Left ventricle myocardium inferior (tissue), 1 donor: ENCODE data around the gene HELZ. TPM values are rescaled to one million over a fixed set of nuclear protein-coding genes. Genes with fewer than 3 reads are reported as not detected.
"Not testable (repeated sequence)": the region's sequence is repeated elsewhere in the genome, so short reads cannot be mapped to it uniquely, and the experiment has no call there.

Source experiments
- DNase-seq: peaks from one replicate; pipeline ENCODE4 v3.0.0-alpha.2; 2020
- H3K27ac ChIP-seq: fragments of 200-600 bp; replicated peaks from 2 replicates; pipeline ENCODE4 v1.8.0; 2021
- H3K27me3 ChIP-seq: fragments of 200-600 bp; 2 replicates; pipeline ENCODE4 v1.8.0; 2021; ENCODE audit warnings: low read depth
- H3K36me3 ChIP-seq: fragments of 200-600 bp; 2 replicates; pipeline ENCODE4 v1.8.0; 2021
- H3K4me1 ChIP-seq: fragments of 200-600 bp; 2 replicates; pipeline ENCODE4 v1.8.0; 2021
- H3K4me3 ChIP-seq: fragments of 200-600 bp; 2 replicates; pipeline ENCODE4 v1.8.0; 2021; ENCODE audit warnings: mild to moderate bottlenecking, moderate library complexity
- H3K9me3 ChIP-seq: fragments of 200-600 bp; replicated peaks from 2 replicates; pipeline ENCODE4 v1.8.0; 2021
- CTCF ChIP-seq: fragments of 200-600 bp; IDR thresholded peaks from 2 replicates; pipeline ENCODE4 v1.8.0; 2021; ENCODE audit warnings: antibody characterized with exemption, mild to moderate bottlenecking, borderline replicate concordance
- intact Hi-C: fragments of 100-400 bp; cut with micrococcal nuclease; formaldehyde crosslinking; loops from one replicate; pipeline ENCODE4 v1.11.0; 2022
- total RNA-seq: library from RNA; stranded (reverse); fragmentation: NEBNext Ultra II Directional; extraction: Animal tissue kit (Norgen Biotek cat#: 25700); gene quantifications from one replicate; pipeline ENCODE4 v1.2.1, GENCODE V29; 2021
- donor health status: DM: no; HTN: yes; CAD: no; lungs with severe emphysema.

Gene HELZ
- total RNA-seq, 1 donor from 2014 or later = 36.7 TPM

GRCh38 chr17:67105213-67105612 is 139.8 kb downstream of the HELZ start:
- peaks cover 69% of the 10 kb centered on the region for H3K36me3 ChIP-seq
- no peaks in the 10 kb centered on the region for H3K9me3 ChIP-seq
- no peak for TF ChIP-seq CTCF
- intact Hi-C loops = no loop called here
- H3K4me1 ChIP-seq = peaks cover 11% of the 10 kb centered on the region
- no peaks in the 10 kb centered on the region for H3K27me3 ChIP-seq
- no peak overlapping the region for H3K27ac ChIP-seq
- DNase-seq = no peak
- no peak overlapping the region for H3K4me3 ChIP-seq

- peaks cover 63% of the 10 kb centered on the region for H3K36me3 ChIP-seq
Measured at GRCh38 chr17:67104641-67105040, 140.4 kb downstream of the HELZ start.

GRCh38 chr17:67098006-67098405 is 147.0 kb downstream of the HELZ start:
- H3K27me3 ChIP-seq = no peaks in the 10 kb centered on the region
- intact Hi-C loops = no loop called here
- H3K4me1 ChIP-seq = peaks cover 12% of the 10 kb centered on the region
- no peak overlapping the region for H3K4me3 ChIP-seq
- H3K9me3 ChIP-seq = no peaks in the 10 kb centered on the region
- H3K36me3 ChIP-seq = peaks cover 8% of the 10 kb centered on the region
- no peak for DNase-seq
- no peak overlapping the region for H3K27ac ChIP-seq
- no peak for TF ChIP-seq CTCF

More at GRCh38 chr17:67104641-67105040, 140.4 kb downstream of the HELZ start:
- DNase-seq, H3K9me3 ChIP-seq, intact Hi-C loops, H3K4me3 ChIP-seq, H3K27me3 ChIP-seq, H3K27ac ChIP-seq: not testable (repeated sequence)
- H3K4me1 ChIP-seq = peaks cover 11% of the 10 kb centered on the region

- TF ChIP-seq CTCF = no peak
- intact Hi-C loops = no loop called here
- peaks cover 6% of the 10 kb centered on the region for H3K4me1 ChIP-seq
Measured at GRCh38 chr17:67096609-67097008, 148.4 kb downstream of the HELZ start.

GRCh38 chr17:67095803-67096202 is 149.2 kb downstream of the HELZ start:
- TF ChIP-seq CTCF = no peak
- H3K9me3 ChIP-seq = no peaks in the 10 kb centered on the region
- no peaks in the 10 kb centered on the region for H3K27me3 ChIP-seq
- intact Hi-C loops = no loop called here
- peaks cover 5% of the 10 kb centered on the region for H3K36me3 ChIP-seq
- H3K27ac ChIP-seq = no peak overlapping the region
- H3K4me3 ChIP-seq = no peak overlapping the region
- DNase-seq = no peak
- peaks cover 6% of the 10 kb centered on the region for H3K4me1 ChIP-seq

More at GRCh38 chr17:67096609-67097008, 148.4 kb downstream of the HELZ start:
- Histone ChIP-seq H3K36me3 (peaks cover 8% of the 10 kb centered on the region), H3K27ac (no peak overlapping the region), H3K27me3 (no peaks in the 10 kb centered on the region), H3K4me3 (no peak overlapping the region), H3K9me3 (no peaks in the 10 kb centered on the region)
- no peak for DNase-seq

GRCh38 chr17:67095291-67095690 is 149.7 kb downstream of the HELZ start:
- DNase-seq, H3K36me3 ChIP-seq, H3K27me3 ChIP-seq, H3K4me3 ChIP-seq, H3K27ac ChIP-seq, H3K9me3 ChIP-seq, intact Hi-C loops, H3K4me1 ChIP-seq: not testable (repeated sequence)

GRCh38 chr17:67093348-67093747 is 151.6 kb downstream of the HELZ start:
- Histone ChIP-seq H3K4me1 (peaks cover 6% of the 10 kb centered on the region), H3K27me3 (no peaks in the 10 kb centered on the region), H3K4me3 (no peak overlapping the region), H3K36me3 (no peaks in the 10 kb centered on the region), H3K9me3 (no peaks in the 10 kb centered on the region), H3K27ac (no peak overlapping the region)
- no peak for DNase-seq
- TF ChIP-seq CTCF = no peak
- intact Hi-C loops = no loop called here

GRCh38 chr17:67092710-67093109 is 152.3 kb downstream of the HELZ start:
- H3K27ac ChIP-seq, H3K27me3 ChIP-seq, H3K4me1 ChIP-seq: not testable (repeated sequence)

More at GRCh38 chr17:67092710-67093109, 152.3 kb downstream of the HELZ start:
- H3K9me3 ChIP-seq, H3K36me3 ChIP-seq, intact Hi-C loops, H3K4me3 ChIP-seq, DNase-seq: not testable (repeated sequence)
